Measurements from ENCODE around the gene ITSN1.
"Not testable (repeated sequence)": the region's sequence is repeated elsewhere in the genome, so short reads cannot be mapped to it uniquely, and the experiment has no call there.

The ITSN1 gene

GRCh38 chr21:33775100-33775828 is 133.0 kb downstream of the ITSN1 start:
- DNase-seq = no peak

GRCh38 chr21:33780631-33781030 is 138.3 kb downstream of the ITSN1 start:
- no peak for DNase-seq

GRCh38 chr21:33781121-33781520 is 138.8 kb downstream of the ITSN1 start:
- no peak for DNase-seq

GRCh38 chr21:33783187-33783979 is 141.1 kb downstream of the ITSN1 start:
- no peak for DNase-seq

GRCh38 chr21:33787431-33787830 is 145.1 kb downstream of the ITSN1 start:
- no peak for DNase-seq

GRCh38 chr21:33788438-33788837 is 146.1 kb downstream of the ITSN1 start:
- not testable (repeated sequence) for DNase-seq

GRCh38 chr21:33789697-33790096 is 147.4 kb downstream of the ITSN1 start:
- DNase-seq = no peak

- no peak for DNase-seq
These were observed 148.8 kb downstream of the ITSN1 start for GRCh38 chr21:33791073-33791472.

GRCh38 chr21:33794596-33794995 is 152.3 kb downstream of the ITSN1 start:
- DNase-seq = no peak

GRCh38 chr21:33797565-33797964 is 155.3 kb downstream of the ITSN1 start:
- no peak for DNase-seq

- DNase-seq = no peak
These were observed 157.2 kb downstream of the ITSN1 start for GRCh38 chr21:33799378-33800090.

- no peak for DNase-seq
These were observed 158.6 kb downstream of the ITSN1 start for GRCh38 chr21:33800753-33801423.

GRCh38 chr21:33801424-33802405 is 159.4 kb downstream of the ITSN1 start:
- DNase-seq = no peak

- DNase-seq = no peak
These were observed 160.2 kb downstream of the ITSN1 start for GRCh38 chr21:33802481-33802880.

- no peak for DNase-seq
These were observed 166.5 kb downstream of the ITSN1 start for GRCh38 chr21:33808715-33809367.

GRCh38 chr21:33810766-33811165 is 168.5 kb downstream of the ITSN1 start:
- no peak for DNase-seq

GRCh38 chr21:33811167-33812010 is 169.1 kb downstream of the ITSN1 start:
- peak; percentile 56 to 80 for DNase-seq

GRCh38 chr21:33813832-33814365 is 171.6 kb downstream of the ITSN1 start:
- peak in 1 of 2 donors; percentile 25 for DNase-seq

- no peak for DNase-seq
These were observed 172.9 kb downstream of the ITSN1 start for GRCh38 chr21:33815143-33815707.

All from inflammatory macrophage (primary cell).